Measurements from ENCODE around the gene FNDC5. TPM values are rescaled to one million over a fixed set of nuclear protein-coding genes. Genes with fewer than 3 reads are reported as not detected.

FNDC5 gene
- total RNA-seq, 1 donor from 2014 or later, result not detected

DNA sequence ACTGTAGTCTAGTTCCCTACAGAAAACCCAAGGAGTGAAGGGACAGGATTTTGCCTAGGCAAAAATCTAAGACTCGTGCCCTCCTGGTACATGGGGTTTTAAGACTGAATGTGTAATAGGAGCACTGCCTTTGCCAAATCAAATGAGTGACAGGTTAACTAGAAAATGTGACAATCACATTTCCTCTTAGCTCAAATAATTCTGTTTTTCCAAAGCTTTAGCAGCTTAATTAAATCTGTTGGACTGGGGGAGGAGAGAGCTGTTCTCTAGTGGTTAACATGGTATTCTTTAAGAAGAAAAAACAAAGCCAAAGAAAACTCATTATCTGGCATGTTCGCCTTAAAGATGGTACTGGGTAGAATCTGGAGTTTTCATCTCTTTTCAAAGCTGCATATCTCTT lies 12.6 kb downstream of the FNDC5 start:
- DNase-seq (ENCODE audit: low read depth) (no peak), FAIRE-seq (no peak)
- H3K36me3 ChIP-seq (ENCODE audit: control insufficient read depth, insufficient read depth, low read length), result peaks cover 8% of the 10 kb centered on the region
- no peaks in the 10 kb centered on the region for H3K27me3 ChIP-seq (ENCODE audit: control insufficient read depth, insufficient read depth, low read length)
- H3K4me3 ChIP-seq (ENCODE audit: low read depth, low read length), result no peak overlapping the region
- TF ChIP-seq, protein P1, sequence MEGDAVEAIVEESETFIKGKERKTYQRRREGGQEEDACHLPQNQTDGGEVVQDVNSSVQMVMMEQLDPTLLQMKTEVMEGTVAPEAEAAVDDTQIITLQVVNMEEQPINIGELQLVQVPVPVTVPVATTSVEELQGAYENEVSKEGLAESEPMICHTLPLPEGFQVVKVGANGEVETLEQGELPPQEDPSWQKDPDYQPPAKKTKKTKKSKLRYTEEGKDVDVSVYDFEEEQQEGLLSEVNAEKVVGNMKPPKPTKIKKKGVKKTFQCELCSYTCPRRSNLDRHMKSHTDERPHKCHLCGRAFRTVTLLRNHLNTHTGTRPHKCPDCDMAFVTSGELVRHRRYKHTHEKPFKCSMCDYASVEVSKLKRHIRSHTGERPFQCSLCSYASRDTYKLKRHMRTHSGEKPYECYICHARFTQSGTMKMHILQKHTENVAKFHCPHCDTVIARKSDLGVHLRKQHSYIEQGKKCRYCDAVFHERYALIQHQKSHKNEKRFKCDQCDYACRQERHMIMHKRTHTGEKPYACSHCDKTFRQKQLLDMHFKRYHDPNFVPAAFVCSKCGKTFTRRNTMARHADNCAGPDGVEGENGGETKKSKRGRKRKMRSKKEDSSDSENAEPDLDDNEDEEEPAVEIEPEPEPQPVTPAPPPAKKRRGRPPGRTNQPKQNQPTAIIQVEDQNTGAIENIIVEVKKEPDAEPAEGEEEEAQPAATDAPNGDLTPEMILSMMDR (IDR thresholded peaks at IDR 0.05; ENCODE audit: insufficient read depth, low read length, severe bottlenecking), result no peak

DNA sequence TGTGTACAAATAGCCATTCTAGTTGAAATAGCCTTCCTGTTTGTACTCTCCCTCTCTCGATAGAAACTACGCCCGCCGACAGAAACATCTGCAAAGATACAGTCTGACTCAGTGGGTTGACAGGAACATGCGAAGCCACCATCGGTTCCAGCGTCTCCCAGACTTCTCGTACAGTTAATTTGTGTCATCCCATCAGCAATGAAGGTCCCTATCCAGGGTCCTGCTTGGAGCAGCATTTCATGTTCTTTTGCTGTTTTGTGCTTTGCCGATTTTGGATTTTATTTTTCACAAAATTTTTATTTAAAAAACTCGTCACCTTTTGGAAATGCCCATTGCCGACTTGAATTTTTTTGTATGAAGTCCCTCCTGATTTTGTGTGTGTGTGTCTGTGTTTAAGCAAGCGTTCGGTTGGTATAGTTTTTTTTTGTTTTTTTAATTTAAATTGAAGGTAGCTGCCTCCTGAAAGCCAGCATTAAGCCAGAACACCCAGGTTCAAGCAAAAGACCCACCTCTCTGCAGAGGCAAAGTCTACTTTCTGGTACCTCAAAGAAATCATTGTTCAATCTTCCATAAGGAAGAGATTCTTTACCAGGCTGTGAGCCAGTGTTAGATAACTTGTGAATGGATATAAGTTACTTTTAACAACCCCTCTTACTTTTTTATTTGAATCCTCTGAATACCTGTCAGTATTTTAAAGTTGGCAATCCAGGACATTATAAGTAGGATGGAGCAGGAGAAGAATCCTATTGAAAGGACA lies 14.7 kb downstream of the FNDC5 start:
- Histone ChIP-seq H3K27me3 (ENCODE audit: control insufficient read depth, insufficient read depth, low read length) (no peaks in the 10 kb centered on the region), H3K36me3 (ENCODE audit: control insufficient read depth, insufficient read depth, low read length) (peaks cover 9% of the 10 kb centered on the region), H3K4me3 (ENCODE audit: low read depth, low read length) (no peak overlapping the region)
- DNase-seq (ENCODE audit: low read depth) (no peak), FAIRE-seq (no peak)
- TF ChIP-seq, protein P1 (IDR thresholded peaks at IDR 0.05; ENCODE audit: insufficient read depth, low read length, severe bottlenecking), result no peak

DNA sequence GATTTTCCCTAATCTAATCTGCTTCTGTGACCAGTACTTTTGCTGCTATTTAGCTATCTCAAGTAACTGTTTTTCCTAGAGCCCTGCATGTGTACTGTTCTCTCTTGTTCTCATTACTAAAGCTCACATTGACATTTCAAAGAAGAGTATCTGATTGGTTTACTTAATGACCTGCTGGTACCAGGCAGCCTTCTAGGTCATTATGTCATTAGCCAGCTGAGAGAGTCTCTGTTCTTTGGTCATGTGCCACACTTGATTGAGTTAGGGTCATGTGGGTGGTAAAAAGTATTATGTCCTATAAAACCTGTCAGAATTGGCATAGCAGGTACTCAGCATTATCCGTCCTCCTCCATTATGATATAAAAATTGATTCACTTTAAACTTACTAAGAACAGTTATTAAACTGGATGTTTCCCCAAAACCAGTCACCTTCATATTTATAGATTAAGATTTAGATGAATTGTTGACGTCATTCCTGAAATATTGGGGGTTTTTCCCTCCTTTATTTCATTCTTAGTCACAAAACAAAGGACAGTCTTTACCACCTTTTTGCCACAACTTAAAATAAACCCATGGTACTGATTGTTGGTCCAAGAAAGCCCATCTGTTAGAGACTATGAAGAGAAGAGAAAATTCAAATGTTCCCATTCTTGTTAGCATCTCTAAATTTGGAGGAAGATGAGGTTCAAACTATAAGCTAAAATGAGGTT lies 22.2 kb downstream of the FNDC5 start:
- H3K36me3 ChIP-seq (ENCODE audit: control insufficient read depth, insufficient read depth, low read length), result peaks cover 3% of the 10 kb centered on the region
- no peak for DNase-seq (ENCODE audit: low read depth)
- FAIRE-seq, result no peak
- H3K4me3 ChIP-seq (ENCODE audit: low read depth, low read length), result no peak overlapping the region
- no peaks in the 10 kb centered on the region for H3K27me3 ChIP-seq (ENCODE audit: control insufficient read depth, insufficient read depth, low read length)
- TF ChIP-seq, protein P1 (IDR thresholded peaks at IDR 0.05; ENCODE audit: insufficient read depth, low read length, severe bottlenecking), result no peak

DNA sequence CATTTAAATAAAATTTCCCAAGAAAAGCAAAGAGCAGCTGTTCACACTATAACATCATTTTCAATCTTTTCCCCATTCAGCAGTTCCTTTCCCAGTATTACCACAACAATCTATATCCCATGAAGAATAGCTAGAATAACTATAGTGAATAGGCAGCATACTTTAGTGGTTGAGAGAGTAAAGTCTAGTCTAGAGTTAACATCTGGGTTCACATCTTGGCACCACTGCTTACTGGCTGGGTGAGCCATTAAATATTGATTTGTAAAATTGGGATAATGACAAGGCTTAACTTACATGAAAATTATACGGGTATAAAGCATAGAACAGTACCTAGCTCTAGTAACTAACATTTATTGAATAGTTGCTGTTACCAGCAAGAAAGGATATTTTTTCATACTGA lies 38.8 kb downstream of the FNDC5 start:
- Histone ChIP-seq H3K27me3 (ENCODE audit: control insufficient read depth, insufficient read depth, low read length) (no peaks in the 10 kb centered on the region), H3K4me3 (ENCODE audit: low read depth, low read length) (no peak overlapping the region), H3K36me3 (ENCODE audit: control insufficient read depth, insufficient read depth, low read length) (peaks cover 2% of the 10 kb centered on the region)
- DNase-seq (ENCODE audit: low read depth) (no peak), FAIRE-seq (no peak)
- TF ChIP-seq, protein P1 (IDR thresholded peaks at IDR 0.05; ENCODE audit: insufficient read depth, low read length, severe bottlenecking), result no peak

DNA sequence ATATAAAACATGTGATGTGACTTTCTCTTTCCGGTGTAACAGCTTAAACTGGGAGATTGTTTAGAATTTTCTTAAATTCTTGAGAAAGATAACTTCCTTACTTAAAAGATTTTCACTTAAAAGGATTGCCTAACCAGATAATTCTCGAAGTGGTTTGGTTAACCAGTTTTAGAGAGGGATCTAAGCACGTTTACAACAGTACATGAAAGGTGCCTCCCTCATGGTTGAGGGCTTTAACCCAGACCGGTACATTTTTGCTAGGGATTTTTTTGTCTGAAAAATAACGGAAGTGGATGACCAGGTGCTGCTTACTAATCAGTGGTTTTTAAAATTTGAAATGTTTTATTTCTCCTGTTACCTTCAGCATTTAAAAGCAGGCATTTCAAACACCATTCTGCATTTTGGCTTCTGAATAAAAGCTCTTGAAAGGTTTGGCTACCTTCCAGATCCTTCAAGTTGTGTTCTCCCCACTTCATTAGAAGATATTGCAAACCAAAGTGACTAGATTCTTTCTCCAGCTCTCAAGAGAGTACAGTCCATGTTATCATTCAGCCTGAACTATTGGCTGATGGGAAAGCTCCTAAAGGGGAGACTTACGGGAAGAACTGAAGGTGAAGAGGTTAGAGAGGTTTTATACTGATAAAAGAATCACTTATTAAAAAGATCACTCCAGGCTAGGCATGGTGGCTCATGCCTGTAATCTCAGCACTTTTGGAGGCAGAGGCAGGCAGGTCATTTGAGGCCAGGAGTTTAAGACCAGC lies 40.4 kb downstream of the FNDC5 start:
- H3K36me3 ChIP-seq (ENCODE audit: control insufficient read depth, insufficient read depth, low read length), result peaks cover 9% of the 10 kb centered on the region
- DNase-seq (ENCODE audit: low read depth) (no peak), FAIRE-seq (no peak)
- no peak overlapping the region for H3K4me3 ChIP-seq (ENCODE audit: low read depth, low read length)
- TF ChIP-seq, protein P1 (IDR thresholded peaks at IDR 0.05; ENCODE audit: insufficient read depth, low read length, severe bottlenecking), result no peak
- H3K27me3 ChIP-seq (ENCODE audit: control insufficient read depth, insufficient read depth, low read length), result no peaks in the 10 kb centered on the region
